Transverse colon (tissue), 4 donors: ENCODE data around the gene C2CD2L.

Experiments used
- EP300 ChIP-seq: sonication (generic); formaldehyde crosslinking; IDR thresholded peaks from one replicate; pipeline ENCODE4 v1.6.1; 2017; ENCODE audit warnings: antibody characterized with exemption, low read depth
- POLR2A ChIP-seq: fragments of 450-650 bp; IDR thresholded peaks from one replicate; pipeline ENCODE4 v1.6.1; 2016; ENCODE audit warnings: antibody characterized with exemption, mild to moderate bottlenecking, moderate library complexity
- POLR2AphosphoS5 ChIP-seq, 3 donors: sonication (generic); formaldehyde crosslinking; IDR thresholded peaks; one replicate each; pipeline ENCODE4 v1.6.1; 2016; ENCODE audit warnings: antibody characterized with exemption in 3 of 3
- TF ChIP-seq, protein P1 (sequence below), 5 experiments: fragments of 200-600 bp in 3 of 5; fragments of 450-650 bp in 2 of 5; sonication (generic) in 3 of 5; IDR thresholded peaks; 1 replicate in 2 of 5; 2 replicates in 3 of 5; pipeline ENCODE4 v1.5.1; 2016 to 2017; ENCODE audit warnings: antibody characterized with exemption in 5 of 5, inconsistent platforms in 3 of 5, mild to moderate bottlenecking in 2 of 5, moderate library complexity in 1 of 5

DNA sequence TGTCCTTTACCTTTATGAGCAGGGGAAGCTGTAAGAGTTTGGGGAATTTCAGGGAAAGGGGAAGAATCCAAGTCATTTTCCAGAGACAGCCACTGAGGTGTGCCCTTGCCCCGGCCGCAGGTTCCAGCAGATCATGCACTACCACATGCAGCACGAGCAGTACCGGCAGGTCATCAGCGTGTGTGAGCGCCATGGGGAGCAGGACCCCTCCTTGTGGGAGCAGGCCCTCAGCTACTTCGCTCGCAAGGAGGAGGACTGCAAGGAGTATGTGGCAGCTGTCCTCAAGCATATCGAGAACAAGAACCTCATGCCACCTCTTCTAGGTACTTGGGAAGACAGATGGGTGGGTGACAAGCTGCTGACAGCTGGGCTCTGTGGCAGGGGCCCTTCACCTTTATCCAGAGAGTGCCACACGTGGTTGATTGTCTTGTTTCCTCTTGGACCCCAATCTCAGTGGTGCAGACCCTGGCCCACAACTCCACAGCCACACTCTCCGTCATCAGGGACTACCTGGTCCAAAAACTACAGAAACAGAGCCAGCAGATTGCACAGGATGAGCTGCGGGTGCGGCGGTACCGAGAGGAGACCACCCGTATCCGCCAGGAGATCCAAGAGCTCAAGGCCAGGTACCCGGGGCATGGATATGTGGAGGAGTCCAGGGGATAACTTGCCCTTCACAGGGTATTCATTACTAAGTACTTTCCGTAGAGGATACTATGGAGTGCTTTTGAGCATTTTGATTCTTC is 28.3 kb upstream of the C2CD2L start:
- TF ChIP-seq, protein P1, sequence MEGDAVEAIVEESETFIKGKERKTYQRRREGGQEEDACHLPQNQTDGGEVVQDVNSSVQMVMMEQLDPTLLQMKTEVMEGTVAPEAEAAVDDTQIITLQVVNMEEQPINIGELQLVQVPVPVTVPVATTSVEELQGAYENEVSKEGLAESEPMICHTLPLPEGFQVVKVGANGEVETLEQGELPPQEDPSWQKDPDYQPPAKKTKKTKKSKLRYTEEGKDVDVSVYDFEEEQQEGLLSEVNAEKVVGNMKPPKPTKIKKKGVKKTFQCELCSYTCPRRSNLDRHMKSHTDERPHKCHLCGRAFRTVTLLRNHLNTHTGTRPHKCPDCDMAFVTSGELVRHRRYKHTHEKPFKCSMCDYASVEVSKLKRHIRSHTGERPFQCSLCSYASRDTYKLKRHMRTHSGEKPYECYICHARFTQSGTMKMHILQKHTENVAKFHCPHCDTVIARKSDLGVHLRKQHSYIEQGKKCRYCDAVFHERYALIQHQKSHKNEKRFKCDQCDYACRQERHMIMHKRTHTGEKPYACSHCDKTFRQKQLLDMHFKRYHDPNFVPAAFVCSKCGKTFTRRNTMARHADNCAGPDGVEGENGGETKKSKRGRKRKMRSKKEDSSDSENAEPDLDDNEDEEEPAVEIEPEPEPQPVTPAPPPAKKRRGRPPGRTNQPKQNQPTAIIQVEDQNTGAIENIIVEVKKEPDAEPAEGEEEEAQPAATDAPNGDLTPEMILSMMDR (IDR thresholded peaks at IDR 0.05): no peak
- no peak for TF ChIP-seq EP300
- TF ChIP-seq POLR2A: no peak
- no peak for TF ChIP-seq POLR2AphosphoS5 (IDR thresholded peaks at IDR 0.05)
